H1 (cell line): ENCODE data around the gene SCAI. TPM values are rescaled to one million over a fixed set of nuclear protein-coding genes. Genes with fewer than 3 reads are reported as not detected.

Source experiments
- CTCF ChIA-PET: fragments of 300-600 bp; sonication (Branson Sonifier 250); formaldehyde crosslinking; loops from one replicate; lab custom pipeline; 2021; ENCODE audit not compliant: partially characterized antibody; lab: Charles Lee
- POLR2A ChIA-PET: fragments of 300-600 bp; sonication (Branson Sonifier 250); formaldehyde crosslinking; loops from one replicate; lab custom pipeline; 2021; ENCODE audit warnings: inconsistent platforms; ENCODE audit not compliant: partially characterized antibody; lab: Charles Lee
- DNase-seq, 2 experiments: peaks; one replicate each; pipeline versions ENCODE4 v3.0.0 to v3.0.0-alpha.2; 2010 to 2022; ENCODE audit warnings: low spot score in 2 of 2, low read depth in 1 of 2, mixed read lengths in 1 of 2
- FAIRE-seq: peaks from 2 replicates; lab custom pipeline; 2011; peaks lifted over from hg19 to GRCh38; lab: Jason Lieb, UNC
- H2AFZ ChIP-seq: 2 replicates; pipeline ENCODE4 v1.8.1; 2012; ENCODE audit warnings: low read length, inconsistent platforms
- H2AK5ac ChIP-seq: 2 replicates; pipeline ENCODE4 v1.6.1; 2013; ENCODE audit warnings: low read depth, low read length
- H2BK120ac ChIP-seq: replicated peaks from 2 replicates; pipeline ENCODE3; 2013; ENCODE audit warnings: low read depth, low read length, inconsistent platforms
- H2BK12ac ChIP-seq: 2 replicates; pipeline ENCODE4 v1.6.1; 2013; ENCODE audit warnings: low read depth, low read length
- H2BK15ac ChIP-seq: 2 replicates; pipeline ENCODE4 v1.6.1; 2013; ENCODE audit warnings: low read length
- H2BK20ac ChIP-seq: 2 replicates; pipeline ENCODE4 v1.6.1; 2013; ENCODE audit warnings: low read length
- H2BK5ac ChIP-seq: 2 replicates; pipeline ENCODE4 v1.6.1; 2013; ENCODE audit warnings: low read depth, low read length
- H3K14ac ChIP-seq: 2 replicates; pipeline ENCODE4 v1.6.1; 2013; ENCODE audit warnings: inconsistent platforms; ENCODE audit not compliant: insufficient read length
- H3K18ac ChIP-seq: 2 replicates; pipeline ENCODE4 v1.6.1; 2013; ENCODE audit warnings: low read length; ENCODE audit errors: extremely low read depth
- H3K23ac ChIP-seq: 2 replicates; pipeline ENCODE4 v1.6.1; 2013; ENCODE audit warnings: inconsistent platforms; ENCODE audit not compliant: insufficient read length
- H3K23me2 ChIP-seq: 2 replicates; pipeline ENCODE4 v1.6.1; 2013; ENCODE audit warnings: low read depth, low read length
- H3K27ac ChIP-seq: 2 replicates; pipeline ENCODE4 v1.6.1; 2011; ENCODE audit warnings: low read depth, low read length, inconsistent platforms
- H3K27me3 ChIP-seq, 4 experiments: replicated peaks in 1 of 4; 1 replicate in 1 of 4; 2 replicates in 3 of 4; pipeline versions ENCODE4 v1.6.1 to v1.8.1; 2011 to 2013; ENCODE audit warnings: low read length in 3 of 4, mild to moderate bottlenecking in 3 of 4, inconsistent platforms in 2 of 4, mixed read lengths in 2 of 4, moderate library complexity in 1 of 4; ENCODE audit not compliant: control insufficient read depth in 3 of 4, insufficient read depth in 3 of 4; ENCODE audit errors: extremely low read depth in 1 of 4
- H3K36me3 ChIP-seq, 4 experiments: 2 replicates each; pipeline versions ENCODE4 v1.6.1 to v1.8.1; 2011 to 2013; ENCODE audit warnings: mild to moderate bottlenecking in 4 of 4, low read length in 3 of 4, moderate library complexity in 2 of 4, control low read depth in 1 of 4, inconsistent platforms in 1 of 4; ENCODE audit not compliant: insufficient read depth in 4 of 4, control insufficient read depth in 2 of 4
- H3K4ac ChIP-seq: replicated peaks from 2 replicates; pipeline ENCODE3; 2013; ENCODE audit warnings: low read length, low read depth, mixed read lengths, inconsistent platforms; ENCODE audit not compliant: insufficient read length
- H3K4me1 ChIP-seq, 4 experiments: replicated peaks in 1 of 4; 1 replicate in 1 of 4; 2 replicates in 3 of 4; pipeline versions ENCODE4 v1.6.1 to v1.8.1; 2011 to 2013; ENCODE audit warnings: low read length in 3 of 4, inconsistent platforms in 2 of 4, mixed read lengths in 1 of 4; ENCODE audit not compliant: insufficient read depth in 4 of 4, control insufficient read depth in 3 of 4
- H3K4me2 ChIP-seq, 2 experiments: 2 replicates each; pipeline versions ENCODE4 v1.6.1 to v1.8.1; 2011 to 2013; ENCODE audit warnings: low read depth in 2 of 2, low read length in 2 of 2, control low read depth in 1 of 2, inconsistent platforms in 1 of 2, mild to moderate bottlenecking in 1 of 2; ENCODE audit not compliant: insufficient read depth in 1 of 2
- H3K4me3 ChIP-seq, 4 experiments: fragments of 200-600, 300-600 bp in 1 of 4; sonication (generic), shearing (Covaris generic), sonication (Bioruptor Twin) in 1 of 4; 2 replicates each; pipeline versions ENCODE4 v1.5.1 to v1.8.1; 2011 to 2016; ENCODE audit warnings: low read length in 4 of 4, low read depth in 3 of 4, control low read depth in 2 of 4, inconsistent platforms in 2 of 4, mild to moderate bottlenecking in 2 of 4, mixed read lengths in 1 of 4, moderate library complexity in 1 of 4; ENCODE audit not compliant: insufficient read depth in 2 of 4; ENCODE audit errors: extremely low read depth in 1 of 4
- H3K56ac ChIP-seq: replicated peaks from 2 replicates; pipeline ENCODE3; 2013; ENCODE audit warnings: low read depth, mild to moderate bottlenecking, mixed read lengths, low read length, inconsistent platforms; ENCODE audit not compliant: insufficient read length
- H3K79me1 ChIP-seq: 2 replicates; pipeline ENCODE4 v1.6.1; 2013; ENCODE audit warnings: low read depth, low read length, control low read depth
- H3K79me2 ChIP-seq, 2 experiments: 2 replicates each; pipeline versions ENCODE4 v1.6.1 to v1.8.1; 2012 to 2013; ENCODE audit warnings: low read length in 2 of 2, mild to moderate bottlenecking in 2 of 2, inconsistent platforms in 1 of 2; ENCODE audit not compliant: insufficient read depth in 2 of 2, control insufficient read depth in 1 of 2
- H3K9ac ChIP-seq, 4 experiments: replicated peaks in 1 of 4; 1 replicate in 1 of 4; 2 replicates in 3 of 4; pipeline versions ENCODE4 v1.6.1 to v1.8.1; 2011 to 2013; ENCODE audit warnings: low read depth in 3 of 4, low read length in 3 of 4, control low read depth in 2 of 4, mild to moderate bottlenecking in 2 of 4, moderate library complexity in 2 of 4, inconsistent platforms in 1 of 4; ENCODE audit errors: extremely low read depth in 1 of 4
- H3K9me3 ChIP-seq, 2 experiments: 2 replicates each; pipeline versions ENCODE4 v1.6.1 to v1.8.1; 2012 to 2013; ENCODE audit warnings: mild to moderate bottlenecking in 2 of 2, moderate library complexity in 2 of 2, control low read depth in 1 of 2, inconsistent platforms in 1 of 2, low read depth in 1 of 2, low read length in 1 of 2, mixed read lengths in 1 of 2; ENCODE audit not compliant: insufficient read depth in 2 of 2
- H4K20me1 ChIP-seq, 2 experiments: replicated peaks in 1 of 2; 2 replicates each; pipeline versions ENCODE3 to v1.8.1; 2011 to 2013; ENCODE audit warnings: inconsistent platforms in 2 of 2, low read length in 2 of 2, mild to moderate bottlenecking in 1 of 2; ENCODE audit not compliant: insufficient read depth in 2 of 2, control insufficient read depth in 1 of 2
- H4K5ac ChIP-seq: 2 replicates; pipeline ENCODE4 v1.6.1; 2013; ENCODE audit warnings: low read length, low read depth, mixed read lengths, inconsistent platforms; ENCODE audit not compliant: insufficient read length
- H4K8ac ChIP-seq: 2 replicates; pipeline ENCODE4 v1.8.0; 2013; ENCODE audit warnings: mild to moderate bottlenecking, moderate library complexity, low read length, inconsistent platforms; ENCODE audit not compliant: insufficient read depth; ENCODE audit errors: extremely low read depth
- H4K91ac ChIP-seq: replicated peaks from 2 replicates; pipeline ENCODE3; 2013; ENCODE audit warnings: low read length, mixed read lengths, inconsistent platforms; ENCODE audit not compliant: insufficient read length
- HDAC2 ChIP-seq, 2 experiments: fragments of 300-600 bp in 1 of 2; sonication (generic) in 1 of 2; IDR thresholded peaks; 2 replicates each; pipeline ENCODE4 v1.6.1; 2011 to 2012; ENCODE audit warnings: low read depth in 2 of 2, low read length in 2 of 2, mild to moderate bottlenecking in 2 of 2, moderate library complexity in 2 of 2, borderline replicate concordance in 1 of 2, inconsistent platforms in 1 of 2
- KDM4A ChIP-seq: IDR thresholded peaks from one replicate; pipeline ENCODE4 v1.7.1; 2012; ENCODE audit warnings: low read depth, mild to moderate bottlenecking, moderate library complexity, low read length, inconsistent platforms; ENCODE audit not compliant: severe bottlenecking
- NRF1 ChIP-seq: IDR thresholded peaks from 2 replicates; pipeline ENCODE4 v1.6.1; 2011; ENCODE audit warnings: mild to moderate bottlenecking, low read depth, low read length, improper control_type of control experiment
- PHF8 ChIP-seq: fragments of 200-600 bp; sonication (generic); conservative IDR thresholded peaks from 2 replicates; pipeline ENCODE4 v1.7.1; 2012; ENCODE audit warnings: low read depth, mild to moderate bottlenecking, inconsistent platforms, low read length, moderate library complexity
- RAD21 ChIP-seq, 2 experiments: IDR thresholded peaks in 1 of 2; conservative IDR thresholded peaks in 1 of 2; 2 replicates each; pipeline ENCODE4 v1.6.1; 2011; ENCODE audit warnings: low read depth in 2 of 2, low read length in 2 of 2, improper control_type of control experiment in 1 of 2, inconsistent platforms in 1 of 2, mild to moderate bottlenecking in 1 of 2, moderate library complexity in 1 of 2
- polyA plus RNA-seq, 7 experiments: library from polyadenylated mRNA; depleted of rRNA in 3 of 7; stranded (reverse) in 5 of 7; unstranded in 2 of 7; fragments of >200 nt in 5 of 7; fragments of 200-250 nt in 2 of 7; gene quantifications; 1 replicate in 5 of 7; 2 replicates in 1 of 7; 4 replicates in 1 of 7; pipeline versions ENCODE4 v1.2.1 to v1.2.3, GENCODE V29; 2011 to 2013; ENCODE audit warnings: missing spikeins in 2 of 7, mixed read lengths in 2 of 7
- total RNA-seq: library from RNA; stranded (reverse); fragmentation: NEBNext Ultra II Directional; extraction: Animal tissue kit (Norgen Biotek cat#: 25700); gene quantifications from 2 replicates; pipeline ENCODE4 v1.2.1, GENCODE V29; 2021
- TF ChIP-seq, protein P1 (sequence below): IDR thresholded peaks from 2 replicates; pipeline ENCODE4 v1.6.1; 2012; ENCODE audit warnings: low read length, inconsistent platforms

The SCAI gene
- total and polyA plus RNA-seq, 2 of the 8 experiments (the other 6 are each of a cell fraction or from before 2014, with no cell fraction given): 6.4 to 19.8 TPM

DNA sequence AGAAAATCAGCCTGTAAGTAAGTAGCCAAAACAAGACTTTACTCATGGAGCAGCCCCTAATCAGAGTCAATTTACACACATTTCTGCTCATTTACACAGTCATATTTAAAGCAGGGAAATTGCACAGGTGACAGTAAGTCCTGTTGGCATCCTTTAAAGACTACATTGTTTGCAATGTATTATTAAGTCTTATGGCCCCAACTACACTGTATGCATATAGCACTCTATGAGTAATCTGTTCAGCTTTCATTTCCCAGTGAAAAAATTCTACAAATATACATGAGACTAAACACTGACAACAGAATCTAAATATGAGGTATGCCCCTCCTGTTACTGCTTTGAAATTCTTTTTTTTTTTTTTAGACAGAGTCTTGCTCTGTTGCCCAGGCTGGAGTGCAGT is 26.6 kb upstream of the SCAI start:
- FAIRE-seq (no peak), DNase-seq (no peak)
- Histone ChIP-seq H4K8ac (no peak overlapping the region), H3K36me3 (peaks cover 2 to 13% (median 4%) of the 10 kb centered on the region in 4 experiments; a peak in 5 of 8 replicates), H2BK12ac (no peak overlapping the region), H3K4ac (no peak overlapping the region), H3K23me2 (no peaks in the 10 kb centered on the region), H2BK20ac (no peak overlapping the region), H4K91ac (no peak overlapping the region), H4K20me1 (peaks cover 3 to 7% of the 10 kb centered on the region in 2 experiments), H3K79me1 (no peaks in the 10 kb centered on the region), H2AFZ (no peak overlapping the region), H3K18ac (no peak overlapping the region), H3K27ac (no peak overlapping the region), H2BK5ac (no peak overlapping the region), H3K4me3 (no peak overlapping the region), H3K4me2 (no peak overlapping the region), H2AK5ac (no peak overlapping the region), H3K4me1 (no peaks in the 10 kb centered on the region), H3K23ac (no peak overlapping the region), H3K79me2 (peaks cover 0 to 35% of the 10 kb centered on the region in 2 experiments; a peak in 3 of 4 replicates), H3K14ac (no peak overlapping the region), H2BK120ac (no peak overlapping the region), H4K5ac (no peak overlapping the region), H3K56ac (no peak overlapping the region), H3K9me3 (no peaks in the 10 kb centered on the region), H3K9ac (no peak overlapping the region), H3K27me3 (no peaks in the 10 kb centered on the region), H2BK15ac (no peak overlapping the region)
- POLR2A ChIA-PET: interaction anchor here (0.6 kb wide), 1 partner anchor 166 kb away, joined by 3 read pairs; no protein-coding TSS in a partner anchor
- CTCF ChIA-PET: interaction anchor here (0.6 to 1.2 kb wide), 2 partner anchors 28 to 564 kb away, joined by 4 to 6 read pairs; no protein-coding TSS in a partner anchor
- TF ChIP-seq NRF1: no peak
- TF ChIP-seq PHF8: no peak
- no peak for TF ChIP-seq KDM4A
- TF ChIP-seq, protein P1, sequence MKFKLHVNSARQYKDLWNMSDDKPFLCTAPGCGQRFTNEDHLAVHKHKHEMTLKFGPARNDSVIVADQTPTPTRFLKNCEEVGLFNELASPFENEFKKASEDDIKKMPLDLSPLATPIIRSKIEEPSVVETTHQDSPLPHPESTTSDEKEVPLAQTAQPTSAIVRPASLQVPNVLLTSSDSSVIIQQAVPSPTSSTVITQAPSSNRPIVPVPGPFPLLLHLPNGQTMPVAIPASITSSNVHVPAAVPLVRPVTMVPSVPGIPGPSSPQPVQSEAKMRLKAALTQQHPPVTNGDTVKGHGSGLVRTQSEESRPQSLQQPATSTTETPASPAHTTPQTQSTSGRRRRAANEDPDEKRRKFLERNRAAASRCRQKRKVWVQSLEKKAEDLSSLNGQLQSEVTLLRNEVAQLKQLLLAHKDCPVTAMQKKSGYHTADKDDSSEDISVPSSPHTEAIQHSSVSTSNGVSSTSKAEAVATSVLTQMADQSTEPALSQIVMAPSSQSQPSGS: no peak
- no peak for TF ChIP-seq HDAC2 (IDR thresholded peaks at IDR 0.05; ENCODE audit: borderline replicate concordance in 1 of 2, low read depth in 2 of 2, low read length in 2 of 2)
- no peak for TF ChIP-seq RAD21 (IDR thresholded peaks at IDR 0.05 in 1 of 2, conservative IDR thresholded peaks at IDR 0.05 in 1 of 2; ENCODE audit: low read depth in 2 of 2, low read length in 2 of 2)
